ENCODE measurements around the gene EVI5L.

- TF ChIP-seq CTCF (IDR thresholded peaks at IDR 0.05), result no peak
- TF ChIP-seq POLR2AphosphoS5 (IDR thresholded peaks at IDR 0.05), result no peak
- TF ChIP-seq POLR2A (IDR thresholded peaks at IDR 0.05), result no peak
These were observed 82.2 kb downstream of the EVI5L start for GRCh38 chr19:7912144-7912696.

All from prostate gland (tissue), 2 donors.